Measurements from ENCODE around the gene SLC6A2. TPM values are rescaled to one million over a fixed set of nuclear protein-coding genes. Genes with fewer than 3 reads are reported as not detected.

The SLC6A2 gene
- polyA plus RNA-seq, 1 experiment = not detected

DNA sequence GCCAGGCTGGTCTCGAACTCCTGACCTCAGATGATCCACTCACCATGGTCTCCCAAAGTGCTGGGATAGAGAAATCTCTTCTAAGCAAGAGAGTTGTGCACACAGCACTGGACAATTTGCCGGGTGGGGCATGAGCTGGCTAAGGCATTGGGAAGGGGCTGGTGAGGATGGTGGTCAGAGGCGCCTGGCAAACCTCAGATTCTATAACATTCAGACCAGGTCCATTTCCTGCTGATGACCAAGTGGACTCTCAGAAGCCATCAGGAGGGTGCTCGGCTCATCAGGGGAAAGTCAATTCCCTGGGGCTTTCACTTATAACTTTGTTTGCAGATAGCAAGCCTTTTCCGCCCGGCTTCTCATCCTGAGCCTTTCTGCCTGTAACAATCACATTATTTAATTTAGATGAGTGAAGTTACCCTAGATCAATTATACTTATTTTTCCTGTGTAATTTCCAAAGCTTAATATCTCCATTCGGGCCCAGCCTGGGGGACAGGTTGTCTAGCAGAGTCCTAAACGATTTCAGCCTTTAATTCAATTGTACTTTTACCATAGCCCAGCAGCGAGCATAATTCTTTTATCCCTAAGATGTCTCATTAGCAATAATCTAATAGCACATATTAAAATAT, 15.0 kb upstream of the SLC6A2 start:
- H3K36me3 ChIP-seq (ENCODE audit: control insufficient read depth, insufficient read depth, low read length) = no peaks in the 10 kb centered on the region
- no peak for DNase-seq (ENCODE audit: low read depth)
- H3K27me3 ChIP-seq (ENCODE audit: control insufficient read depth, insufficient read depth, low read length) = peaks cover 6% of the 10 kb centered on the region
- TF ChIP-seq, protein P1, sequence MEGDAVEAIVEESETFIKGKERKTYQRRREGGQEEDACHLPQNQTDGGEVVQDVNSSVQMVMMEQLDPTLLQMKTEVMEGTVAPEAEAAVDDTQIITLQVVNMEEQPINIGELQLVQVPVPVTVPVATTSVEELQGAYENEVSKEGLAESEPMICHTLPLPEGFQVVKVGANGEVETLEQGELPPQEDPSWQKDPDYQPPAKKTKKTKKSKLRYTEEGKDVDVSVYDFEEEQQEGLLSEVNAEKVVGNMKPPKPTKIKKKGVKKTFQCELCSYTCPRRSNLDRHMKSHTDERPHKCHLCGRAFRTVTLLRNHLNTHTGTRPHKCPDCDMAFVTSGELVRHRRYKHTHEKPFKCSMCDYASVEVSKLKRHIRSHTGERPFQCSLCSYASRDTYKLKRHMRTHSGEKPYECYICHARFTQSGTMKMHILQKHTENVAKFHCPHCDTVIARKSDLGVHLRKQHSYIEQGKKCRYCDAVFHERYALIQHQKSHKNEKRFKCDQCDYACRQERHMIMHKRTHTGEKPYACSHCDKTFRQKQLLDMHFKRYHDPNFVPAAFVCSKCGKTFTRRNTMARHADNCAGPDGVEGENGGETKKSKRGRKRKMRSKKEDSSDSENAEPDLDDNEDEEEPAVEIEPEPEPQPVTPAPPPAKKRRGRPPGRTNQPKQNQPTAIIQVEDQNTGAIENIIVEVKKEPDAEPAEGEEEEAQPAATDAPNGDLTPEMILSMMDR (IDR thresholded peaks at IDR 0.05; ENCODE audit: insufficient read depth, low read depth, low read length) = no peak
- POLR2A ChIA-PET = no interaction called here
- H3K4me3 ChIP-seq (ENCODE audit: low read depth, low read length) = no peak overlapping the region
- CTCF ChIA-PET = interaction anchor here (1.2 to 2.0 kb wide), 2 partner anchors 15 to 61 kb away, joined by 3 to 6 read pairs; no protein-coding TSS in a partner anchor

GRCh38 chr16:55641430-55642056, 14.2 kb upstream of the SLC6A2 start:
- POLR2A ChIA-PET = no interaction called here
- CTCF ChIA-PET = interaction anchor here (1.2 to 2.0 kb wide), 3 partner anchors 16 to 177 kb away, joined by 3 to 6 read pairs (median 6); no protein-coding TSS in a partner anchor
- DNase-seq (ENCODE audit: low read depth) = no peak
- Histone ChIP-seq H3K27me3 (ENCODE audit: control insufficient read depth, insufficient read depth, low read length) (peaks cover 6% of the 10 kb centered on the region), H3K4me3 (ENCODE audit: low read depth, low read length) (no peak overlapping the region), H3K36me3 (ENCODE audit: control insufficient read depth, insufficient read depth, low read length) (no peaks in the 10 kb centered on the region)
- TF ChIP-seq, protein P1 (IDR thresholded peaks at IDR 0.05; ENCODE audit: insufficient read depth, low read depth, low read length) = no peak

DNA sequence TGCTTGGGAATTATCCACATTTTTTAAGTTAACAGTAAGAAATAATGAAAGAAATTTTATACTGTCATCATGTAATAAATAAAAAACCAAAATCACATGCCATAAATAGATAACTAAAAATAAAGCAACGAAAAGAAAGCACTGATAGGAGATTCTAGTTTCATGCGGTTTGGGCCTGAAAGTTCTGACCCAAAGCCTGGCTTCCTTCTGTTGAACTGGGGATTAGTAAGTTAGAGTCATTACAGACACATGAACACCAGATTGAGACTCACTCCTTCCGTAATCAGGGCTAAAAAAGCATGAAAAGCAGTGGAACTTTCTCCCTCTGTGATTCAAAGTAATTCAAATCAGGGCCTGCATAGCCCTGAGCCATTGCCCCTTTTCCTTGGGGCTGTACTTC, 13.2 kb upstream of the SLC6A2 start:
- H3K27me3 ChIP-seq (ENCODE audit: control insufficient read depth, insufficient read depth, low read length) = peaks cover 6% of the 10 kb centered on the region
- CTCF ChIA-PET = interaction anchor here (1.0 to 2.1 kb wide), 4 partner anchors 21 to 181 kb away, joined by 3 to 8 read pairs (median 4); no protein-coding TSS in a partner anchor

DNA sequence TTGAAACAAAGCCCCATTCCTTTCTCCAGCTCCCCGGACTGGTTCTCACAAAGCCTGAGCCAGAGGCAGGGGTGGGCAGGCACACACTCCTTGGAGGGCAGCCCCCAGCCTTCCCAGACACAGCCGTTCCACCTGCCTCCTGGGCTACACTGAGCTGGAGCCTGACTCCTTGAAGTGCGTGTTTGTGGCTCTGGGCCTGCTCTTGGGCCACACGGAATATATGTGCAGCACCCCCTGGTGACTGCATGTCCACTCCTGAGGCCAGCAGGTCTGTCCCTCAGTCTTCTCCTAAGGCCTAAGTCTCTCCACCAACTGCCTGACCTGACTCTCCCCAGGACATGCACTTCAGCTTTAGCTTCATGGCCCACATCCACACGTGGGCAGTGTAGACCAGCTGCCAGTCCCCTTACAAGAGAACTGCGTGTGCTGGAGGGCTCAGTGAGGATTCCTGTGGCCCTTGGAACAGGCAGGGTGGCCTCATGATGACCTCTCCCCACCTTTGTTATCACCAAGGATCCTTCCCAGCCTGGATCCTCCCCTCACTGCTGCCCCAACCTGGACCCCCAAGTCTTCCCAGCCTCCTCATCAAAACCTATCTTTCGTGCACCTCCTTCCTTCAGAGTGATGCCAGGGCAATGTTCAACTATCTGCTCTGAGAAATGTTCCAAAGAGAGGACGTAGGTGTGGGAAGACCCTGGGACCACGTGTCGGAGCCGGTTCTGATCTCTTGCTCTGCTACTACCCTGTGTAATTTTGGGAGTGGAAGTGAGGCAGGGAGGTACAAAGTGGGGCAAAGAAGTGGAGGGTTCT, 12.4 kb upstream of the SLC6A2 start:
- ChIA-PET CTCF (interaction anchor here (0.6 to 2.1 kb wide), 5 partner anchors 21 to 182 kb away, joined by 3 to 8 read pairs (median 3); no protein-coding TSS in a partner anchor), POLR2A (no interaction called here)
- no peak for DNase-seq (ENCODE audit: low read depth)
- no peak overlapping the region for H3K4me3 ChIP-seq (ENCODE audit: low read depth, low read length)
- no peaks in the 10 kb centered on the region for H3K36me3 ChIP-seq (ENCODE audit: control insufficient read depth, insufficient read depth, low read length)
- H3K27me3 ChIP-seq (ENCODE audit: control insufficient read depth, insufficient read depth, low read length) = peaks cover 3% of the 10 kb centered on the region
- TF ChIP-seq, protein P1 (IDR thresholded peaks at IDR 0.05; ENCODE audit: insufficient read depth, low read depth, low read length) = 0 out of 2 replicates have a peak, but pooled peaks have one; percentile 14

More for the DNA sequence above, 13.2 kb upstream of the SLC6A2 start:
- POLR2A ChIA-PET = no interaction called here
- TF ChIP-seq, protein P1 (IDR thresholded peaks at IDR 0.05; ENCODE audit: insufficient read depth, low read depth, low read length) = no peak
- H3K4me3 ChIP-seq (ENCODE audit: low read depth, low read length) = no peak overlapping the region
- H3K36me3 ChIP-seq (ENCODE audit: control insufficient read depth, insufficient read depth, low read length) = no peaks in the 10 kb centered on the region
- no peak for DNase-seq (ENCODE audit: low read depth)

DNA sequence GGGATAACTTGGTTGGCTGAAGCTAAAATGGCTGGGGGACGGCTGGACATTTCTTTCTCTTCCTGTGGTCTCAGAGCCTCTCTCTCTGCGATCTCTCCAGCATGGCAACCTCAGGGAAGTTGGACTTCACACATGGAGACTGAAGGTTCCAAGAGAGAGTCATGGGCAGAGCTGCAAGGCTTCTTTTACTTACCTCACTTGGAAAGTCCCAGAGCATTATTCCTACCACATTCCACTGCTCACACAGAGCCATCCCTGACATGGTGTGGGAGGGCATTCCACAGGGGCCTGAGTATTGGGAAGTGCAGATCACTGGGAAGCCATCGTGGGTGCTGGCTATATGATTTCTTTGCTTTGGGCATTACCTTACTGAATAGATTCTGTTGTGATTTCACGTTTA, 9.8 kb upstream of the SLC6A2 start:
- DNase-seq (ENCODE audit: low read depth) = no peak
- no peak overlapping the region for H3K4me3 ChIP-seq (ENCODE audit: low read depth, low read length)
- ChIA-PET CTCF (interaction anchor here (0.9 kb wide), 1 partner anchor 178 kb away, joined by 3 read pairs; no protein-coding TSS in a partner anchor), POLR2A (no interaction called here)
- TF ChIP-seq, protein P1 (IDR thresholded peaks at IDR 0.05; ENCODE audit: insufficient read depth, low read depth, low read length) = no peak
- no peaks in the 10 kb centered on the region for H3K36me3 ChIP-seq (ENCODE audit: control insufficient read depth, insufficient read depth, low read length)
- H3K27me3 ChIP-seq (ENCODE audit: control insufficient read depth, insufficient read depth, low read length) = no peaks in the 10 kb centered on the region

Measured in BJ (cell line).